NT2/D1 (cell line): ENCODE results near the gene TEX2.
"Not testable (repeated sequence)": the region's sequence is repeated elsewhere in the genome, so short reads cannot be mapped to it uniquely, and the experiment has no call there.

ENCODE experiments used
- DNase-seq: peaks from one replicate; pipeline ENCODE4 v3.0.0-alpha.2; 2011; ENCODE audit warnings: low read depth, low spot score
- H3K27me3 ChIP-seq: 2 replicates; pipeline ENCODE4 v1.6.0; 2011; ENCODE audit warnings: mild to moderate bottlenecking; ENCODE audit not compliant: insufficient read length, insufficient read depth
- H3K36me3 ChIP-seq: 2 replicates; pipeline ENCODE4 v1.6.1; 2011; ENCODE audit warnings: mild to moderate bottlenecking, low read length, mixed read lengths; ENCODE audit not compliant: insufficient read depth, insufficient read length
- H3K4me1 ChIP-seq: 2 replicates; pipeline ENCODE4 v1.5.1; 2011; ENCODE audit not compliant: insufficient read depth, insufficient read length
- H3K4me3 ChIP-seq: 2 replicates; pipeline ENCODE4 v1.5.1; 2011; ENCODE audit warnings: low read depth; ENCODE audit not compliant: insufficient read length
- H3K9ac ChIP-seq: 2 replicates; pipeline ENCODE4 v1.6.0; 2011; ENCODE audit warnings: low read depth; ENCODE audit not compliant: insufficient read length
- H3K9me3 ChIP-seq: 2 replicates; pipeline ENCODE4 v1.5.1; 2011; ENCODE audit warnings: mild to moderate bottlenecking, low read length; ENCODE audit not compliant: insufficient read depth
- SUZ12 ChIP-seq: IDR thresholded peaks from 2 replicates; pipeline ENCODE4 v1.6.1; 2011; ENCODE audit not compliant: insufficient read length, insufficient read depth; ENCODE audit errors: extremely low read depth
- YY1 ChIP-seq: IDR thresholded peaks from 2 replicates; pipeline ENCODE4 v1.6.1; 2011; ENCODE audit not compliant: insufficient read length, insufficient read depth
- ZNF274 ChIP-seq: IDR thresholded peaks from 2 replicates; pipeline ENCODE4 v1.6.1; 2011; ENCODE audit warnings: mild to moderate bottlenecking, low read depth, low read length

Gene TEX2

DNA sequence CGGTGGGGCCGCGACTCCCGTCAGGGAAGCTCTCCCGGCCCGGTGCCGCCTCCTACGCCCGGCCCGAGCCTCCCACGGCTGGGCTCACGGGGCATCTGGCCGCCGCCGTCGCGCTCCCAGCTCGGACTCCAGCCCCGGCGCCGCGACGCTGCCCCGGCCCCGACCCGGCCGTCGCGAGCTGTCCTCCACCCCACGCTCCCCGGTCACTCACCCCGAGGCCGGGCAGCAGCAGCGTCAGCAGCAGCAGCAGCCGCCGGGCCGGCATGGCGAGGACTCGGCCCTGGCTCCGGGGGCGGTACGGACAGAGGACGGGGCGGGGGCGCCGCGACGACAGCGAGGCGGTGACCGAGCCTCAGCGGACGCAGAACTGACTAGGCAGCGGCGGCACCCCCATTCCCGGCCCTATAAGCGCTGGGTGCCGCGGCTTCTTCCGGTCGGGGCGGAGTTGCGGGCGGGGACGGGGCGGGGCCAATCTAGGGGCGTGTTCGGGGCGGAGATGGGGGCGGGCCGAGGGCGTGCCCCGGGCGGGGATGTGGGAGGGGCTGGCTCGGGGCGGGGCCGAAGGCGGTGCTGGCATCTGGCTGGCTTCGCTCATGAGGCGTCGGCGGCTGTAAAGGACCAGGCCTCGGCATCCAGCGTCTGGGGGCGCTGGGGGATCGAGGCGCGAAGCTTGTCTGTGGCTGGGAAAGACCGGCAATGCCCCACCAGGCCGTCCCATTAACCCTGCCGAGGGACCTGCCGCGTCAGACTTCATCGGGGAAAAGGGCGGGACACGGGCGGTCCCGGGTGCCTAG lies 133.1 kb downstream of the TEX2 start, which contains the start of gene ERN1:
TSS of gene ERN1 (minus strand) at position 380 of the 794 bp plus-strand sequence. CDS start at position 265, 115 bp downstream.
- H3K4me3 ChIP-seq: peak within 1 kb of the TSS; percentile 86

DNA sequence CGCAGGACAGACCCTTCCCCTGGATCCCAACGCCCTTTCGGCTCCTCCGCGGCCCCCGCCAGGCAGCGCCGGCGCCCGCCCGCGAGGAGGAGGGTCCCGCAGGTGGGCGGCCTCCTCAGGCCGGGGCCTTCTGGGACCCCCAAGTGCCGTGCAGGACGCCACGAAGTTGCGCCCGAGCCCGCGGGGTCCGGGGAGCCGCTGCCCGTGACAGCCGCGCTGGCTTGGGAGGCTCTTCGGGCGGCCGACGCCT lies 133.6 kb downstream of the TEX2 start:
- Histone ChIP-seq H3K4me1 (no peaks in the 10 kb centered on the region), H3K9ac (peak overlapping the region; percentile 91), H3K36me3 (no peaks in the 10 kb centered on the region), H3K27me3 (peaks cover 32% of the 10 kb centered on the region), H3K4me3 (peak overlapping the region; percentile 86), H3K9me3 (no peaks in the 10 kb centered on the region)
- no peak for DNase-seq
- no peak for TF ChIP-seq YY1
- no peak for TF ChIP-seq ZNF274
- TF ChIP-seq SUZ12: no peak

More for the DNA sequence above, 133.1 kb downstream of the TEX2 start, which contains the start of gene ERN1:
- H3K4me1 ChIP-seq: no peaks in the 10 kb centered on the region
- no peaks in the 10 kb centered on the region for H3K9me3 ChIP-seq
- H3K9ac ChIP-seq: peak within 1 kb of the TSS; percentile 91
- TF ChIP-seq YY1 (no peak), SUZ12 (no peak), ZNF274 (no peak)
- peaks cover 32% of the 10 kb centered on the region for H3K27me3 ChIP-seq
- peak; percentile 73 for DNase-seq
- H3K36me3 ChIP-seq: no peaks in the 10 kb centered on the region

DNA sequence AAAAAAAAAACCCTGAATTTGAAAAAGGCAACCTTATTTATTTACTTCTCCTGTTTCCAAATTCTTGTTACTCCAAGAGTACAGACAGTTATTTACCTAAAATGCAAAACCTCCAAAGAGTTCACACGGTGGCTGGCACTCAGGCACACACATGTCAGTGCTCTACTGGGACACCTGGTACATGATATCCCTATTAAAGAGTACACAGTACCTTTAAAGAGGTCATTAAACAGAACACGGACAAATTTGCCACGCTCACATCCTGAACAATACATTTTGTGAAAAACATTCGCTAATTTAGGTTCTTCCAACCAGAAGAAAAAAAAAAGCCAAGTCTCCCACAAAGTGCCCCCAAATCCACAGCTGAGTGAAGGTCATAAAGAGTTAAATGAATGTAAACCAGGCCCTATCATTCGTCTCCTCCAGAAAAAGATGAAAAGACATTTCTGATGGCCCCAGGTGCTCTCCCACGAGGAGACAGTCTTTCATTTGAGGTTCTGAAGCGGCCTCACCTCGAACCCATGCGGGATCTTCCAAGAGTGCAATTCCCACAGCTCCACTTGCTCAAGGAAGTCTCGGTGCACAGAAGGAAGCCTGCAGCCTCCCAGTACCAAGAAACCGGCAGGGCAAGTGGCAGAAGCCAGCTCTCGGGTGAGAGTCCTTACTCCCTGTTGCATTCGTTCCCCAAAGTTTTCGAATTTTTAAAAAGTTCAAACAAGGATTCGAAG lies 134.1 kb downstream of the TEX2 start:
- DNase-seq: no peak
- peak overlapping the region; percentile 91 for H3K9ac ChIP-seq
- H3K9me3 ChIP-seq: no peaks in the 10 kb centered on the region
- H3K4me3 ChIP-seq: peak overlapping the region; percentile 86
- no peaks in the 10 kb centered on the region for H3K4me1 ChIP-seq
- no peaks in the 10 kb centered on the region for H3K36me3 ChIP-seq
- TF ChIP-seq SUZ12 (no peak), ZNF274 (no peak), YY1 (no peak)
- H3K27me3 ChIP-seq: peaks cover 32% of the 10 kb centered on the region

DNA sequence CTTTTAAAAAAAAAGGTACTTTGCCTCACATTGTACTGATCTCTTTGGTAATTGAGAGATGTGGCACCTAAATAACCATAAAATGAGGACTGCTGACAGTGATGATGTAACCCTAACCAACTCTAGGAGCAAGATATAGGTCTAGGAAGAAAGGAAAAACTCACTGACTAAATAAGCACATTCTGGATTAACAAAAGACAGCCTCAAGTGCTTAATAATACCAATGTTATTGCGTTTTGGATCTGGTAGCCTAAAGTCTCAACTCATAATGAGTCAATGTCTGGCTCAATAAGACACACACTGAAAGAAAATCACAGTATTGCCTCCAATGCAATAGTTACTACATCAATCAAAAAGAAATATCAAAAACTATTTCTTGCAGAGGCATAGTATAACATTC lies 136.1 kb downstream of the TEX2 start:
- TF ChIP-seq YY1: no peak
- TF ChIP-seq SUZ12: no peak
- no peak for TF ChIP-seq ZNF274
- Histone ChIP-seq H3K36me3 (no peaks in the 10 kb centered on the region), H3K27me3 (peaks cover 32% of the 10 kb centered on the region), H3K9me3 (peaks cover 4% of the 10 kb centered on the region; the same call in 1 of the 2 replicates), H3K4me1 (no peaks in the 10 kb centered on the region), H3K9ac (no peak overlapping the region), H3K4me3 (no peak overlapping the region)
- no peak for DNase-seq

DNA sequence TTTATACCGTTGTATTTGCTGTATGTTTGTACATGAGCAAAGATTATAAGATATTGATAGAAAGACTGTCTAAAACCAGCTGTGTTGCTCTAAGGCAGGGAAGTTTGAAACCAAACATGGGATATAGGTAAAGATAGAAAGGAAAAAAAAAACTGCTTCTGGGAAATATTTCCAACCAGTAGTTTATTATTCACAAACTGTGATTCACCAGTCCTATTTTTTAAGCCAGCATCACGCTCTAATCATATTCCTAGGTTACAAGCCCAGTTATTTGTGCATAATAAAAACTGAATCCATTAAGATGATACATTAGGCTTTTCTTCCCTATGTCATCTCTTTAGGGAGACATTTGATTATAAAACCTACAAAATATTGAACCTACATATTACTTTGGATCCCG lies 137.1 kb downstream of the TEX2 start:
- Histone ChIP-seq H3K9me3 (peaks cover 7% of the 10 kb centered on the region; the same call in 1 of the 2 replicates), H3K9ac (no peak overlapping the region), H3K36me3 (no peaks in the 10 kb centered on the region), H3K4me3 (no peak overlapping the region), H3K4me1 (no peaks in the 10 kb centered on the region), H3K27me3 (peaks cover 23% of the 10 kb centered on the region)
- TF ChIP-seq ZNF274 (no peak), YY1 (no peak), SUZ12 (no peak)
- DNase-seq: no peak

DNA sequence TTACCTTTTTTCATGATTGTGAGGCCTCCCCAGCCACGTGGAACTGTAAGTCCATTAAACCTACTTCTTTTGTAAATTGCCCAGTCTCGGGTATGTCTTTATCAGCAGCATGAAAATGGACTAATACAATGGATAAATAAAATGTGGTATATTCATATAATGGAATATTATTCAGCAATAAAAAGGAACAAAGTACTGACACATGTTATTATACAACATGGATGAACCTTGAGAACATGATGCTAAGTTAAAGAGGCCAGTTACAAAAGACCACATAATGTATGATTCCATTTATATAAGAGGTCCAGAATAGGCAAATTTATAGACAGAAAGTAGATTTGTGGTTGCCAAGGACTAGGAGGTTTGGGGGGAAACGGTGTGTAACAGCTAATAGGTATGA lies 138.5 kb downstream of the TEX2 start:
- Histone ChIP-seq H3K4me1 (no peaks in the 10 kb centered on the region), H3K4me3 (no peak overlapping the region), H3K36me3 (no peaks in the 10 kb centered on the region), H3K9ac (no peak overlapping the region), H3K27me3 (peaks cover 16% of the 10 kb centered on the region), H3K9me3 (peaks cover 7% of the 10 kb centered on the region; the same call in 1 of the 2 replicates)
- DNase-seq: no peak
- TF ChIP-seq SUZ12 (no peak), ZNF274 (no peak)

DNA sequence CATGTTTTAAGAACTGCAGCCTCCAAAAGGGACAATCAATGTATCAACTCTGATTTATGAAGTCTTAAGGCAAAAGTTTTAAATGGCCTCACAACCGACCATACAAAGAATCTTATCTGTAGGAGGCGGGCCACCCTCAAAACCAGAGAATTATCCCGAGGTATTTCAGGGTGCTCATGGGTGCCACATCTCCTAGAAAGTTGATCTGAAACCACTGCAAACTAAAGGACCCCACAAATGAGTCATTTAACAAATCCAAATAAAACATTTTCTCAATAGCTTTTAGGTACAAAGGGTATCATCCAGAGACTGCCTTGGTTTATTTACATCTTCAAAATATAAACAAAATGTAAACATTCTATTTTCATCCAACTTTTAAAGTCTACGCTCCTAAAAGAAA lies 139.9 kb downstream of the TEX2 start:
- H3K4me3 ChIP-seq: no peak overlapping the region
- H3K9ac ChIP-seq: no peak overlapping the region
- H3K27me3 ChIP-seq: peaks cover 1% of the 10 kb centered on the region
- H3K9me3 ChIP-seq: peaks cover 7% of the 10 kb centered on the region; the same call in 1 of the 2 replicates
- TF ChIP-seq SUZ12: no peak
- TF ChIP-seq YY1: no peak
- TF ChIP-seq ZNF274: no peak
- no peaks in the 10 kb centered on the region for H3K4me1 ChIP-seq
- H3K36me3 ChIP-seq: no peaks in the 10 kb centered on the region
- no peak for DNase-seq

DNA sequence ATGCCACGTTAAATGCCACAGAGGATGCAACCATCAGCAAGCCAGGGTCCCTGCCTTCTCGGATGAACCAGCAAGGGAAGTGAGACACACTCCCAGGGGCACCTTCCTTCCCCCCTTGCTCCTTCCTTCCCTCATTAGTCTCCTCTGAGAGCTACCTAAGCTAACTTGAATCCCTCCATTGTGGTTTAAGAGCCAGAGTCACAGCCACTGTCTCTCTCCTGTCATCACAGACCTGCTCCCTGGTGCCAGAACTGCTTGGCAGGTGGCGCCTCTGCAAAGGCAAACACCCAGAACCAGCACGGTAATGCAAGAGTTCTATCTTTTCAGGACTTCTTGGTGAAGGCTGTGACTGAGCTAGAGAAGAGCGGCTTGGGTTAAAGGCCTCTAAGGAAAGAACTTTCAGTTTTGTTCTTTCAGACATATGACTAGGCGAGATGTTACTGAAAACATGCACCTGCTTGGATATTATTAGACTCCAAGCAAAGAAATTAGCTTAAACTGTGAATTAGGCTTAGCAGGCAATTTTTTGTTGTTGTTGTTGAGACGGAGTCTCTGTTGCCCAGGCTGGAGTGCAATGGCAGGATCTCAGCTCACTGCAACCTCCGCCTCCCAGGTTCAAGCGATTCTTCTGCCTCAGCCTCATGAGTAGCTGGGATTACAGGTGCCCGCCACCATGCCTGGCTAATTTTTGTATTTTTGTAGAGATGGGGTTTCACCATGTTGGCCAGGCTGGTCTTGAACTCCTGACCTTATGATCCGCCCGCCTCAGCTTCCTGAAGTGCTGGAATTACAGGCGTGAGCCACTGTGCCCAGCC lies 141.9 kb downstream of the TEX2 start:
- not testable (repeated sequence) for H3K9ac ChIP-seq, H3K4me3 ChIP-seq, H3K36me3 ChIP-seq, H3K9me3 ChIP-seq, DNase-seq, H3K27me3 ChIP-seq, H3K4me1 ChIP-seq
